Mesendoderm (in vitro differentiated cells): ENCODE results near the gene LY86.

ENCODE experiments used
- DNase-seq: peaks from one replicate; pipeline ENCODE4 v3.0.0; 2013
- H2AK5ac ChIP-seq: 2 replicates; pipeline ENCODE4 v1.6.1; 2013; ENCODE audit warnings: low read length, inconsistent platforms
- H2BK120ac ChIP-seq: 2 replicates; pipeline ENCODE4 v1.6.1; 2013; ENCODE audit warnings: low read depth, mild to moderate bottlenecking, low read length, moderate library complexity, mixed read lengths
- H2BK15ac ChIP-seq: replicated peaks from 2 replicates; pipeline ENCODE4 v1.6.1; 2013; ENCODE audit warnings: low read depth, mild to moderate bottlenecking, moderate library complexity
- H2BK5ac ChIP-seq: 2 replicates; pipeline ENCODE4 v1.6.1; 2013; ENCODE audit warnings: low read length, inconsistent platforms
- H3K18ac ChIP-seq: 2 replicates; pipeline ENCODE4 v1.6.1; 2013; ENCODE audit warnings: mild to moderate bottlenecking, low read length, mixed read lengths
- H3K23ac ChIP-seq: one replicate; pipeline ENCODE4 v1.6.1; 2013; ENCODE audit warnings: low read length
- H3K27ac ChIP-seq: 2 replicates; pipeline ENCODE4 v1.5.1; 2013; ENCODE audit warnings: low read depth, mild to moderate bottlenecking, inconsistent platforms, low read length, moderate library complexity
- H3K27me3 ChIP-seq: 2 replicates; pipeline ENCODE4 v1.6.1; 2013; ENCODE audit warnings: low read length, control low read depth, mild to moderate bottlenecking, inconsistent platforms; ENCODE audit not compliant: insufficient read depth, poor library complexity
- H3K36me3 ChIP-seq: 2 replicates; pipeline ENCODE4 v1.6.1; 2013; ENCODE audit warnings: low read length, inconsistent platforms; ENCODE audit not compliant: control insufficient read depth, insufficient read depth
- H3K4ac ChIP-seq: one replicate; pipeline ENCODE4 v1.6.1; 2013; ENCODE audit warnings: low read depth, mild to moderate bottlenecking, low read length, moderate library complexity
- H3K4me1 ChIP-seq: 2 replicates; pipeline ENCODE4 v1.6.1; 2013; ENCODE audit warnings: low read depth, low read length, inconsistent platforms; ENCODE audit not compliant: control insufficient read depth
- H3K4me2 ChIP-seq: 2 replicates; pipeline ENCODE4 v1.6.1; 2013; ENCODE audit warnings: low read length
- H3K4me3 ChIP-seq: 2 replicates; pipeline ENCODE4 v1.5.1; 2013; ENCODE audit warnings: mild to moderate bottlenecking, low read length
- H3K56ac ChIP-seq: one replicate; pipeline ENCODE4 v1.6.1; 2013; ENCODE audit warnings: low read length
- H3K79me1 ChIP-seq: 2 replicates; pipeline ENCODE4 v1.6.1; 2013; ENCODE audit warnings: low read length, inconsistent platforms
- H3K79me2 ChIP-seq: 2 replicates; pipeline ENCODE4 v1.6.1; 2013; ENCODE audit warnings: mild to moderate bottlenecking, low read length; ENCODE audit not compliant: control insufficient read depth, insufficient read depth
- H3K9ac ChIP-seq: 2 replicates; pipeline ENCODE4 v1.6.1; 2013; ENCODE audit warnings: low read length, inconsistent platforms
- H4K5ac ChIP-seq: one replicate; pipeline ENCODE4 v1.6.1; 2013; ENCODE audit warnings: low read length
- H4K8ac ChIP-seq: one replicate; pipeline ENCODE4 v1.6.1; 2013; ENCODE audit warnings: low read depth, mild to moderate bottlenecking, control low read depth, low read length, moderate library complexity
- WGBS: extraction: QIAGEN DNeasy Blood & Tissue Kit; methylation state at CpG from one replicate; pipeline ENCODE4 v1.1.7; 2013; ENCODE audit warnings: low lambda C conversion rate, missing lambda C conversion rate; ENCODE audit not compliant: insufficient coverage; ENCODE audit errors: extremely low coverage; 5-methylcytosine and 5-hydroxymethylcytosine counted together

LY86 gene

GRCh38 chr6:6588924-6589709 lies 597 bp downstream of the LY86 start:
- DNase-seq: no peak
- no peak overlapping the region for H3K23ac ChIP-seq
- no peak overlapping the region for H3K9ac ChIP-seq
- H3K27ac ChIP-seq: no peak overlapping the region
- no peak overlapping the region for H2BK5ac ChIP-seq
- H4K5ac ChIP-seq: no peak overlapping the region
- no CpG with 5 or more reads among the region's 8 CpGs for WGBS
- no peak overlapping the region for H3K56ac ChIP-seq
- H3K36me3 ChIP-seq: no peaks in the 10 kb centered on the region
- no peaks in the 10 kb centered on the region for H3K4me1 ChIP-seq
- H2BK15ac ChIP-seq: no peak overlapping the region
- no peak overlapping the region for H2BK120ac ChIP-seq
- H3K18ac ChIP-seq: no peak overlapping the region
- H3K4me3 ChIP-seq: no peak overlapping the region
- H3K79me2 ChIP-seq: no peaks in the 10 kb centered on the region
- H3K79me1 ChIP-seq: no peaks in the 10 kb centered on the region
- no peaks in the 10 kb centered on the region for H3K27me3 ChIP-seq
- H2AK5ac ChIP-seq: no peak overlapping the region
- no peak overlapping the region for H4K8ac ChIP-seq
- no peak overlapping the region for H3K4ac ChIP-seq
- H3K4me2 ChIP-seq: no peak overlapping the region

GRCh38 chr6:6590530-6590929 lies 2.0 kb downstream of the LY86 start:
- H3K56ac ChIP-seq: no peak overlapping the region
- no peak overlapping the region for H3K4ac ChIP-seq
- no peak overlapping the region for H2AK5ac ChIP-seq
- H3K27me3 ChIP-seq: no peaks in the 10 kb centered on the region
- no peak overlapping the region for H3K18ac ChIP-seq
- no peak overlapping the region for H3K4me3 ChIP-seq
- no peaks in the 10 kb centered on the region for H3K79me2 ChIP-seq
- H3K27ac ChIP-seq: no peak overlapping the region
- H4K5ac ChIP-seq: no peak overlapping the region
- WGBS: no CpG with 5 or more reads among the region's 2 CpGs
- H3K4me2 ChIP-seq: no peak overlapping the region
- DNase-seq: no peak
- no peak overlapping the region for H4K8ac ChIP-seq
- no peaks in the 10 kb centered on the region for H3K36me3 ChIP-seq
- H3K79me1 ChIP-seq: no peaks in the 10 kb centered on the region
- H3K9ac ChIP-seq: no peak overlapping the region
- H2BK120ac ChIP-seq: no peak overlapping the region
- no peak overlapping the region for H2BK15ac ChIP-seq
- H2BK5ac ChIP-seq: no peak overlapping the region
- no peaks in the 10 kb centered on the region for H3K4me1 ChIP-seq
- H3K23ac ChIP-seq: no peak overlapping the region

- Histone ChIP-seq H2AK5ac (no peak overlapping the region), H3K4me1 (no peaks in the 10 kb centered on the region), H3K9ac (no peak overlapping the region), H2BK5ac (no peak overlapping the region), H3K4me2 (no peak overlapping the region), H2BK15ac (no peak overlapping the region), H3K56ac (no peak overlapping the region), H3K79me1 (no peaks in the 10 kb centered on the region), H3K4ac (no peak overlapping the region), H3K27ac (no peak overlapping the region), H3K36me3 (no peaks in the 10 kb centered on the region), H3K79me2 (no peaks in the 10 kb centered on the region), H3K4me3 (no peak overlapping the region), H2BK120ac (no peak overlapping the region), H4K8ac (no peak overlapping the region), H3K18ac (no peak overlapping the region), H4K5ac (no peak overlapping the region), H3K23ac (no peak overlapping the region), H3K27me3 (no peaks in the 10 kb centered on the region)
- no peak for DNase-seq
- WGBS: no CpG with 5 or more reads among the region's 9 CpGs
Measured at GRCh38 chr6:6591778-6592465, 3.4 kb downstream of the LY86 start.

GRCh38 chr6:6592826-6593475 lies 4.4 kb downstream of the LY86 start:
- H3K18ac ChIP-seq: no peak overlapping the region
- H2AK5ac ChIP-seq: no peak overlapping the region
- H3K4me2 ChIP-seq: no peak overlapping the region
- H3K4ac ChIP-seq: no peak overlapping the region
- no peak overlapping the region for H2BK15ac ChIP-seq
- DNase-seq: no peak
- H3K56ac ChIP-seq: no peak overlapping the region
- H3K4me3 ChIP-seq: no peak overlapping the region
- H4K8ac ChIP-seq: no peak overlapping the region
- H3K27ac ChIP-seq: no peak overlapping the region
- no peak overlapping the region for H2BK5ac ChIP-seq
- H3K4me1 ChIP-seq: no peaks in the 10 kb centered on the region
- whole genome bisulfite sequencing: no CpG with 5 or more reads among the region's 1 CpG
- no peaks in the 10 kb centered on the region for H3K36me3 ChIP-seq
- H3K23ac ChIP-seq: no peak overlapping the region
- no peak overlapping the region for H4K5ac ChIP-seq
- no peaks in the 10 kb centered on the region for H3K27me3 ChIP-seq
- H2BK120ac ChIP-seq: no peak overlapping the region
- H3K9ac ChIP-seq: no peak overlapping the region
- H3K79me2 ChIP-seq: no peaks in the 10 kb centered on the region
- H3K79me1 ChIP-seq: no peaks in the 10 kb centered on the region

GRCh38 chr6:6593867-6594468 lies 5.4 kb downstream of the LY86 start:
- H3K36me3 ChIP-seq: no peaks in the 10 kb centered on the region
- H3K4me3 ChIP-seq: no peak overlapping the region
- no peak overlapping the region for H4K8ac ChIP-seq
- WGBS: no CpG with 5 or more reads among the region's 5 CpGs
- no peak overlapping the region for H2BK15ac ChIP-seq
- no peak overlapping the region for H4K5ac ChIP-seq
- H3K79me1 ChIP-seq: no peaks in the 10 kb centered on the region
- H3K27me3 ChIP-seq: no peaks in the 10 kb centered on the region
- no peak overlapping the region for H3K9ac ChIP-seq
- no peak for DNase-seq
- no peak overlapping the region for H3K4me2 ChIP-seq
- no peak overlapping the region for H3K27ac ChIP-seq
- H2BK5ac ChIP-seq: no peak overlapping the region
- no peak overlapping the region for H3K23ac ChIP-seq
- H3K18ac ChIP-seq: no peak overlapping the region
- H3K56ac ChIP-seq: no peak overlapping the region
- H2AK5ac ChIP-seq: no peak overlapping the region
- no peaks in the 10 kb centered on the region for H3K4me1 ChIP-seq
- H2BK120ac ChIP-seq: no peak overlapping the region
- no peaks in the 10 kb centered on the region for H3K79me2 ChIP-seq
- no peak overlapping the region for H3K4ac ChIP-seq
